DND-41 (cell line): ENCODE results near the gene RCOR1.

Experiments
- ATAC-seq: fragments of 200-7000 bp; cut with Tn5 transposase; 3 replicates; pipeline ENCODE4 v1.9.1; 2021; ENCODE audit warnings: low read depth; ENCODE audit not compliant: insufficient read depth
- DNase-seq: peaks from one replicate; pipeline ENCODE4 v3.0.0-alpha.2; 2020
- H2AFZ ChIP-seq: 2 replicates; pipeline ENCODE4 v1.6.0; 2012; ENCODE audit warnings: low read depth, low read length
- H3K27ac ChIP-seq: 2 replicates; pipeline ENCODE4 v1.5.1; 2012; ENCODE audit warnings: low read length, inconsistent platforms
- H3K27me3 ChIP-seq: fragments of 200-600 bp; sonication (generic); 2 replicates; pipeline ENCODE4 v1.6.0; 2012; ENCODE audit warnings: low read length, mild to moderate bottlenecking, inconsistent platforms; ENCODE audit not compliant: insufficient read depth, poor library complexity
- H3K36me3 ChIP-seq: 2 replicates; pipeline ENCODE4 v1.5.1; 2012; ENCODE audit warnings: low read length, inconsistent platforms; ENCODE audit not compliant: insufficient read depth
- H3K4me1 ChIP-seq: 2 replicates; pipeline ENCODE4 v1.5.1; 2012; ENCODE audit warnings: mild to moderate bottlenecking, low read length; ENCODE audit not compliant: insufficient read depth
- H3K4me2 ChIP-seq: 2 replicates; pipeline ENCODE4 v1.6.0; 2012; ENCODE audit warnings: mild to moderate bottlenecking, moderate library complexity, low read length, inconsistent platforms; ENCODE audit not compliant: insufficient read depth
- H3K4me3 ChIP-seq, 2 experiments: fragments of 200-600 bp in 1 of 2; shearing (Covaris generic) in 1 of 2; 2 replicates each; pipeline ENCODE4 v1.5.1; 2012 to 2016; ENCODE audit warnings: inconsistent platforms in 2 of 2, low read length in 2 of 2, mild to moderate bottlenecking in 2 of 2, low read depth in 1 of 2, moderate library complexity in 1 of 2
- H3K79me2 ChIP-seq: 2 replicates; pipeline ENCODE4 v1.6.0; 2012; ENCODE audit warnings: low read length, inconsistent platforms; ENCODE audit not compliant: insufficient read depth
- H3K9ac ChIP-seq: 2 replicates; pipeline ENCODE4 v1.6.0; 2012; ENCODE audit warnings: low read depth, mild to moderate bottlenecking, inconsistent platforms, low read length, moderate library complexity
- H3K9me3 ChIP-seq: 2 replicates; pipeline ENCODE4 v1.5.1; 2012; ENCODE audit warnings: low read length, moderate library complexity, mild to moderate bottlenecking, inconsistent platforms; ENCODE audit not compliant: insufficient read depth, severe bottlenecking
- H4K20me1 ChIP-seq: 2 replicates; pipeline ENCODE4 v1.6.0; 2012; ENCODE audit warnings: low read length; ENCODE audit not compliant: insufficient read depth
- CTCF ChIP-seq: IDR thresholded peaks from 2 replicates; pipeline ENCODE4 v1.5.1; 2012; ENCODE audit warnings: borderline replicate concordance, low read length, moderate library complexity, mild to moderate bottlenecking; ENCODE audit not compliant: poor library complexity, severe bottlenecking; ENCODE audit errors: extremely low read depth
- EZH2 ChIP-seq: IDR thresholded peaks from 3 replicates; pipeline ENCODE4 v1.6.1; 2012; ENCODE audit warnings: borderline replicate concordance, low read depth, mild to moderate bottlenecking, moderate library complexity, low read length, inconsistent platforms; ENCODE audit not compliant: severe bottlenecking

RCOR1 gene

DNA sequence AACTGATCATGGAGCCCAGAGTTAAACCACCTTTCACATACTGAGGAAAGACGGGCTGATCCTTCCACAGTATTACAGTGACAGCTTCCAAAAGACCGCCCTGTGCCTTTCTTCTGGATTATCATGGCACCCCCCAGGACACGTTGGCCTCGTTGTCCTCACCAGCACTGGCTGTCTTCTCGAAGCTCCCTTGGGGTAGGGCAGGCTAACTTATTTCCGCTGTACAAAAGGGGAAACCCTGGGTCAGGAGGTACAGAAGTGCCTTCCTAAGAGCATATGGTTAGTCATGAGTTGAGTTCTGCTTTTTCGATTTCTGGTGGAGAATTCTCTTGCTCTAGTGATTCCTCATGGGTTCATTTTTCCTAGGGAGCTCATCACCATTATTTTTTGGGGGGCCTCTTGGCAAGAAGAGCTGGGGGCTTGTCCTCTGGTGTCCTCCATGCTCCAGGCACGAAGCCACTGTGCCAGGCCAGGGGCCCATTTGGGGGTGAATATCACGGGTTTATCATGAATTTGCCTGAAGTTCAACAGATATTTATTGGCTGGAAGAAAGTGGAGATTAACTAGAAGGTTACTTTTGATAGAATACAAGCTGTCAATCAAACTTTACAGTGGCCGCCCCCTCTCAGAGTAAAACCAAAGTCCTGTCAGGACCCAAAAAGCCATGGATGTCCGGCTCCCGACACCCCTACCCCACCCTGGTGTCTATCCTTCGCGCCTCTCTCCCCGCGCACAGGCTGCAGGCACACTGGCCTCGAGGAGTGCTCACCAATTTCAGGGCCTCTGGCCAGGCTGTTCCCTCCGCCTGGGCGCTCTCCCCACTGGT, 176.0 kb downstream of the RCOR1 start:
- no peaks in the 10 kb centered on the region for H3K4me1 ChIP-seq
- H3K79me2 ChIP-seq: no peaks in the 10 kb centered on the region
- H3K9ac ChIP-seq: no peak overlapping the region
- H3K27me3 ChIP-seq: no peaks in the 10 kb centered on the region
- H3K27ac ChIP-seq: no peak overlapping the region
- no peaks in the 10 kb centered on the region for H4K20me1 ChIP-seq
- no peak overlapping the region for H3K4me2 ChIP-seq
- no peak for TF ChIP-seq CTCF
- no peak for TF ChIP-seq EZH2
- no peaks in the 10 kb centered on the region for H3K36me3 ChIP-seq
- H2AFZ ChIP-seq: no peak overlapping the region
- no peak for DNase-seq
- H3K9me3 ChIP-seq: no peaks in the 10 kb centered on the region
- no peak overlapping the region for H3K4me3 ChIP-seq
- ATAC-seq: no peak

GRCh38 chr14:102769049-102769327, 176.5 kb downstream of the RCOR1 start:
- H3K36me3 ChIP-seq: no peaks in the 10 kb centered on the region
- H3K9ac ChIP-seq: no peak overlapping the region
- H3K4me2 ChIP-seq: no peak overlapping the region
- no peaks in the 10 kb centered on the region for H3K79me2 ChIP-seq
- H3K9me3 ChIP-seq: no peaks in the 10 kb centered on the region
- H3K4me3 ChIP-seq: no peak overlapping the region
- H3K4me1 ChIP-seq: no peaks in the 10 kb centered on the region
- no peak for ATAC-seq
- H4K20me1 ChIP-seq: no peaks in the 10 kb centered on the region
- no peak for DNase-seq
- H3K27me3 ChIP-seq: no peaks in the 10 kb centered on the region
- no peak for TF ChIP-seq CTCF
- no peak for TF ChIP-seq EZH2
- no peak overlapping the region for H3K27ac ChIP-seq
- H2AFZ ChIP-seq: no peak overlapping the region

GRCh38 chr14:102770147-102771123, 178.0 kb downstream of the RCOR1 start:
- no peaks in the 10 kb centered on the region for H3K4me1 ChIP-seq
- no peaks in the 10 kb centered on the region for H3K79me2 ChIP-seq
- no peak overlapping the region for H3K4me2 ChIP-seq
- no peaks in the 10 kb centered on the region for H4K20me1 ChIP-seq
- ATAC-seq: no peak
- H2AFZ ChIP-seq: no peak overlapping the region
- no peaks in the 10 kb centered on the region for H3K36me3 ChIP-seq
- H3K9me3 ChIP-seq: no peaks in the 10 kb centered on the region
- no peak overlapping the region for H3K9ac ChIP-seq
- H3K4me3 ChIP-seq: no peak overlapping the region
- TF ChIP-seq CTCF: no peak
- TF ChIP-seq EZH2: no peak
- H3K27me3 ChIP-seq: no peaks in the 10 kb centered on the region
- DNase-seq: no peak
- no peak overlapping the region for H3K27ac ChIP-seq
